Measurements from ENCODE around the gene OR2T27.

The OR2T27 gene

DNA sequence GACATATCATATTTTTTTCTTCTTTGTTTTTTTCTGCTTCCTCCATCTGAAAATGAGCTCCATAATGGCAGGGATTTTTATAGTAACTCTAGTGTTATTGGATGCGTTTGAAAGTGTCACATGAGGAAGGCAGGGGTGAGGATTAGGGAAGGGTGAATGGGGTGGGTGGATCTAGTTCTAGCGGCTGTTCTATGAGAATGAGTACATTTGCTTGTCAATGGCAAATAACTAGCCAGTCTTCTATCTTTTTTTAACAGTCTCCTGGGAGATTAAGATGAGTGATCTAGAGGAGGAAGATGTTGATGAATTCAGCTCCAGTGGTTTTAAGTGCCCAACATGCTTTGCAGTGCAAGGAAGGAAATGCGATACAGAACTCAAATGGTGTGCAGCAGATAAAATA is 41.4 kb upstream of the OR2T27 start:
- TF ChIP-seq BHLHE40 (IDR thresholded peaks at IDR 0.05; ENCODE audit: borderline replicate concordance) (no peak), NFRKB (IDR thresholded peaks at IDR 0.05) (no peak), HDGF (IDR thresholded peaks at IDR 0.05; ENCODE audit: borderline replicate concordance) (no peak), FOXK2 (IDR thresholded peaks at IDR 0.05) (no peak), FOXM1 (IDR thresholded peaks at IDR 0.05; ENCODE audit: borderline replicate concordance) (no peak), ZNF384 (IDR thresholded peaks at IDR 0.05) (no peak), SP1 (IDR thresholded peaks at IDR 0.05) (no peak)
- TF ChIP-seq, protein P1, sequence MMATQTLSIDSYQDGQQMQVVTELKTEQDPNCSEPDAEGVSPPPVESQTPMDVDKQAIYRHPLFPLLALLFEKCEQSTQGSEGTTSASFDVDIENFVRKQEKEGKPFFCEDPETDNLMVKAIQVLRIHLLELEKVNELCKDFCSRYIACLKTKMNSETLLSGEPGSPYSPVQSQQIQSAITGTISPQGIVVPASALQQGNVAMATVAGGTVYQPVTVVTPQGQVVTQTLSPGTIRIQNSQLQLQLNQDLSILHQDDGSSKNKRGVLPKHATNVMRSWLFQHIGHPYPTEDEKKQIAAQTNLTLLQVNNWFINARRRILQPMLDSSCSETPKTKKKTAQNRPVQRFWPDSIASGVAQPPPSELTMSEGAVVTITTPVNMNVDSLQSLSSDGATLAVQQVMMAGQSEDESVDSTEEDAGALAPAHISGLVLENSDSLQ (IDR thresholded peaks at IDR 0.05), result no peak

DNA sequence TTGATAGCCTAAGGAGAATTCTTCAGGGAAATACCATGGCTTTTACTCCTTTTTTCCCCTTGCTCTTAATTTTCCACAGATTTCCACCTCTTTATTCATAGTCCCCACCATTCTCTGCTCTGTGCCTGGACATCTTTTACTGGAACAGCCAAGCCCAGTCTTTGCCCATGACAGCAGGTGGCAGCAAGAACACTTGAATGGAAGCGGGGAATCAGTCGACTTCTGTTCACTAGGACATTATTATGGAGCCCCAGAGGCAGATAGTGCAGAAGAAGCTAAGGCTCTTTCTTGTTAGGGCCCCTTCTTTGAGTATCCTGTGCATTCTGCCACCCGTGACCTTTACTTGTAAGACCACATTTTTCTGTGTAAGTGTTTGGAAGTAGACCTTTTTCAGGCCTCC is 40.9 kb upstream of the OR2T27 start:
- DNase-seq (ENCODE audit: extremely low spot score), result no peak
- ChIA-PET POLR2A (no interaction called here), CTCF (no interaction called here)
- no peak for TF ChIP-seq HDGF (IDR thresholded peaks at IDR 0.05; ENCODE audit: borderline replicate concordance)
- TF ChIP-seq LEF1 (IDR thresholded peaks at IDR 0.05; ENCODE audit: borderline replicate concordance), result no peak
- no peak for TF ChIP-seq FOXA1 (IDR thresholded peaks at IDR 0.05)
- TF ChIP-seq BHLHE40 (IDR thresholded peaks at IDR 0.05; ENCODE audit: borderline replicate concordance), result no peak
- TF ChIP-seq ZNF384 (IDR thresholded peaks at IDR 0.05), result no peak
- no peak for TF ChIP-seq FOXK2 (IDR thresholded peaks at IDR 0.05)
- no peak for TF ChIP-seq SUZ12 (IDR thresholded peaks at IDR 0.05)
- TF ChIP-seq TARDBP (IDR thresholded peaks at IDR 0.05), result no peak

More for the DNA sequence above, 41.4 kb upstream of the OR2T27 start:
- DNase-seq (ENCODE audit: extremely low spot score), result no peak
- POLR2A ChIA-PET, result no interaction called here
- CTCF ChIA-PET, result no interaction called here

DNA sequence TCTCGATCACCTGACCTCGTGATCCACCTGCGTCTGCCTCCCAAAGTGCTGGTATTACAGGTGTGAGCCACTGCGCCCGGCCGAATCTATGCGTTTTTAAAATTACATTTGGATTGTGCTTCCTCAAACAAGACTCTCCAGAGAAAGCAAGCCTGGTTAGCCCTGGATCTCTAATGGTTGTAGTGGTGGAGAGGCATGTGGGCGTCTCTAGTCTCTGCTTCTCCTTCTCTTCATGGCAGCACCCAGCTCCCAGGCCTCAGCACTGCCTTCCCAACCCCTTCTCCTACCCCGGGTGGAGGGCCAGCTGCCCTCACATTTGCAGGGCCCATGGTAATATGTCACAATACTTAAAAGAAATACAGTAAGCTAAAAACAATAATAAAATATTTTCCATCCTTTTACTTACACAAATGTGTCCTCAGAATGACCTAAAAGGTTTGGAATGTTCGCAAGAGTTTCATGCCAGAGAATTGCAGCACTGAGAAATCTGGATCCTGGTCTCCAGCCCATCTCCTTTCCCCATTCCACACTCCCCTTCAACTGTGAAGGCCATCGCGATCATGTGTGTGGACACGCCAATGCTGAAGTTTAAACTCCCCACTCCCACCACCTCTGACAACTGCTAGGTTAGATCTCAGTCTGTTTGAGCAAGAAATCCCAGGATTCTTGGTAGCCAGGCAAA is 40.3 kb upstream of the OR2T27 start:
- CTCF ChIA-PET, result no interaction called here
- TF ChIP-seq HDGF (IDR thresholded peaks at IDR 0.05; ENCODE audit: borderline replicate concordance) (no peak), L3MBTL2 (conservative IDR thresholded peaks at IDR 0.05) (no peak), CTBP1 (IDR thresholded peaks at IDR 0.05; ENCODE audit: borderline replicate concordance) (no peak), SUZ12 (IDR thresholded peaks at IDR 0.05) (no peak), FOXM1 (IDR thresholded peaks at IDR 0.05; ENCODE audit: borderline replicate concordance) (no peak), ELF4 (IDR thresholded peaks at IDR 0.05) (no peak), SP1 (IDR thresholded peaks at IDR 0.05) (no peak), BHLHE40 (IDR thresholded peaks at IDR 0.05; ENCODE audit: borderline replicate concordance) (no peak), FOXK2 (IDR thresholded peaks at IDR 0.05) (no peak), ARNT (IDR thresholded peaks at IDR 0.05) (no peak), ZNF384 (IDR thresholded peaks at IDR 0.05) (no peak), LEF1 (IDR thresholded peaks at IDR 0.05; ENCODE audit: borderline replicate concordance) (no peak), TARDBP (IDR thresholded peaks at IDR 0.05) (no peak), FOXA1 (IDR thresholded peaks at IDR 0.05) (no peak), NFRKB (IDR thresholded peaks at IDR 0.05) (no peak)
- TF ChIP-seq, protein P1 (IDR thresholded peaks at IDR 0.05), result no peak
- POLR2A ChIA-PET, result no interaction called here
- DNase-seq (ENCODE audit: extremely low spot score), result no peak

DNA sequence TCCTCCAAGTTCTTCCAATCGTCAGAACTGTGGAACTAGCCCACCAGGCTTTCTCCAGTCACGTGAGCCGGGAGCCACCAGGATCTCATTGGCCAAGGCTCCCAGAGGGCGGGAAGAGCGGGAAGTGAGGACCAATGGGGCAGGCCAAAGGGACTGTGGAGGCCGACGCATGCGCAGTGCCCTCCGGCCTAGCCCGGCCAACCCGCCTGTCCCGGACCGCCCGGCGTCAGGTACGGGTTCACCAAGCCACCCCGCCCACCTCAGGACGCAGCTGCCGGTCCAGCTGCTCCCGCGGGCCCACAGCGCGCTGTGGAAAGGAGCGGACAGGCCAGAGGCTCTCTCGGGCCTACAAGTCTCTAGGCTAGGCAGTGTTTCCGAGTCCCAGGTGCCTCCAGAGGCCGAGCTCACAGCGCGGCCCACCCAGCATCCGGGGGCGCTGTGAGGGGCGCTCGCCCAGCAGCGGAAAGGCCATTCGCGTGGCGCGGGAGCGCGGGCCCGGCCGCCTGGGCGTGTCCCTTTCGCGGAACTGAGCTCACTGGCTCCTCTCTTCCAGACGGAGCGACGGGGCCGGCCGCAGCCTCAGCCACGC is 36.3 kb upstream of the OR2T27 start:
- DNase-seq (ENCODE audit: extremely low spot score), result no peak

DNA sequence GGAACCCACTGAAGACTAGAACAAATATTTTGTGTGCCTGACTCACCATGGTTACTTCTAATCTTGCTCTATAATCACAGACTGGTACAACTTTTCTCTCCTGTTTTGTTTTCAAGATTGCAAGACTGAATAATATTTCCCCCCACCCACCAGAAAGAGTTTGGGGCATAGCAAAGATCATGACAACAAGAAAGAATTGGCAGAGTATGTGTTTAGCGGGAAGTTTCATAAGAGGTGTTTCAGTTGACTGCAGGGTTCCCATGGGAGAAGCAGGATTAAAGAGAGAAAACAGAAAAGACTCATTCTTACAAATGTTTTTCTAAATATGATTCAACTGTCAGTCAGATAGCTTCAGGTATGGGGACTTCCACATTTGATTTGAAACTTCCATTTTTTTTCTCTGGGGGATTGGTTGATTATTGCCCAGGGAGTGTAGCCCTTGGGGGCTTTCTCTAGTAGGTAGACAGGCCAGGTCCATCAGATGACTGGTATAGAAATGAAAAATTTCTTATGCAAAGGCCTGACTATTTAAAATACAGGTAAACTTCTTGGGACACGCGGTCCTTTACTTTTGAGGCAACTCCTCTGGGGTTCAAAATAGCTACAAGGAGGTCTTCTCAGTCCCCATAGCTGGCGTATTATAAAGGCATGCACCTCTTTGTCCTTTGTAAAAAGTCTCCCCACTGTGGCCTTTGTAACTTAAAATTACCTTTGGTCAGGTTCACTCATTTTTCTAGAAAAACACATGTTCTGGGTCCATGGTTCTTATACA is 33.4 kb upstream of the OR2T27 start:
- DNase-seq (ENCODE audit: extremely low spot score), result no peak
- CTCF ChIA-PET, result no interaction called here
- POLR2A ChIA-PET, result no interaction called here
- no peak for TF ChIP-seq ARNT (IDR thresholded peaks at IDR 0.05)
- no peak for TF ChIP-seq NFRKB (IDR thresholded peaks at IDR 0.05)
- TF ChIP-seq CTBP1 (IDR thresholded peaks at IDR 0.05; ENCODE audit: borderline replicate concordance), result no peak

More for the DNA sequence above, 36.3 kb upstream of the OR2T27 start:
- no peak for TF ChIP-seq LEF1 (IDR thresholded peaks at IDR 0.05; ENCODE audit: borderline replicate concordance)
- no peak for TF ChIP-seq FOXK2 (IDR thresholded peaks at IDR 0.05)
- no peak for TF ChIP-seq NFRKB (IDR thresholded peaks at IDR 0.05)
- no peak for TF ChIP-seq ARNT (IDR thresholded peaks at IDR 0.05)
- no peak for TF ChIP-seq ELF4 (IDR thresholded peaks at IDR 0.05)
- no peak for TF ChIP-seq BHLHE40 (IDR thresholded peaks at IDR 0.05; ENCODE audit: borderline replicate concordance)
- TF ChIP-seq SUZ12 (IDR thresholded peaks at IDR 0.05), result no peak
- no peak for TF ChIP-seq L3MBTL2 (conservative IDR thresholded peaks at IDR 0.05)
- no peak for TF ChIP-seq FOXM1 (IDR thresholded peaks at IDR 0.05; ENCODE audit: borderline replicate concordance)
- TF ChIP-seq, protein P1 (IDR thresholded peaks at IDR 0.05), result no peak
- no peak for TF ChIP-seq SP1 (IDR thresholded peaks at IDR 0.05)
- TF ChIP-seq FOXA1 (IDR thresholded peaks at IDR 0.05), result no peak
- TF ChIP-seq ZNF384 (IDR thresholded peaks at IDR 0.05), result no peak
- no peak for TF ChIP-seq CTBP1 (IDR thresholded peaks at IDR 0.05; ENCODE audit: borderline replicate concordance)
- no peak for TF ChIP-seq TARDBP (IDR thresholded peaks at IDR 0.05)
- TF ChIP-seq HDGF (IDR thresholded peaks at IDR 0.05; ENCODE audit: borderline replicate concordance), result no peak
- POLR2A ChIA-PET, result no interaction called here
- CTCF ChIA-PET, result no interaction called here

DNA sequence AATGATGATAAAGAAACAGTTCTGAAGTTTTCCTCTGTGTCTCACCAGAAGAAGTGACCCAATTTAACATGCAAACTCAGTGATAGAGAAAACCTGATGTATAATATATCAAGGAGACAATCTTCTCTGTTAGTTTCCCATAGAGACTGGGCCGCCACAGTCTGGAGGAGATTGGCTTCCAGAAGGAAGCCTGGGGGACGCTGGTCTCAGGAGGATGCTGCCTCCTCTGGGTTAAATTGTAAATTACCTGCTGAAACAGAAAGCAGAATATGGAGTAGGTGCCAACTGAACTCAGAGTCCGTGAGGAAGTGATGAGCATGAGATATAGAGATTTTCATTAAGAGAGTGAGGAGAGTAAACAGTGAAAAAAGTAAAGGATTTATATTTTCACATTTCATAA is 31.5 kb upstream of the OR2T27 start:
- TF ChIP-seq TARDBP (IDR thresholded peaks at IDR 0.05) (no peak), FOXM1 (IDR thresholded peaks at IDR 0.05; ENCODE audit: borderline replicate concordance) (no peak), LEF1 (IDR thresholded peaks at IDR 0.05; ENCODE audit: borderline replicate concordance) (no peak), CTBP1 (IDR thresholded peaks at IDR 0.05; ENCODE audit: borderline replicate concordance) (no peak), ZNF384 (IDR thresholded peaks at IDR 0.05) (no peak), SP1 (IDR thresholded peaks at IDR 0.05) (no peak), NFRKB (IDR thresholded peaks at IDR 0.05) (no peak), FOXK2 (IDR thresholded peaks at IDR 0.05) (no peak), L3MBTL2 (conservative IDR thresholded peaks at IDR 0.05) (no peak), HDGF (IDR thresholded peaks at IDR 0.05; ENCODE audit: borderline replicate concordance) (no peak), SUZ12 (IDR thresholded peaks at IDR 0.05) (no peak), ARNT (IDR thresholded peaks at IDR 0.05) (no peak), BHLHE40 (IDR thresholded peaks at IDR 0.05; ENCODE audit: borderline replicate concordance) (no peak), ELF4 (IDR thresholded peaks at IDR 0.05) (no peak), FOXA1 (IDR thresholded peaks at IDR 0.05) (no peak)
- TF ChIP-seq, protein P1 (IDR thresholded peaks at IDR 0.05), result no peak
- ChIA-PET CTCF (no interaction called here), POLR2A (no interaction called here)
- peak; percentile 5 for DNase-seq (ENCODE audit: extremely low spot score)
